HG03571 (cell line): Measurements from ENCODE around the gene USP3.

Experiments used
- ATAC-seq: cut with Tn5 transposase; IDR thresholded peaks from one replicate; pipeline ENCODE4 v1.9.1; 2021; ENCODE audit not compliant: unreplicated experiment

Gene USP3

DNA sequence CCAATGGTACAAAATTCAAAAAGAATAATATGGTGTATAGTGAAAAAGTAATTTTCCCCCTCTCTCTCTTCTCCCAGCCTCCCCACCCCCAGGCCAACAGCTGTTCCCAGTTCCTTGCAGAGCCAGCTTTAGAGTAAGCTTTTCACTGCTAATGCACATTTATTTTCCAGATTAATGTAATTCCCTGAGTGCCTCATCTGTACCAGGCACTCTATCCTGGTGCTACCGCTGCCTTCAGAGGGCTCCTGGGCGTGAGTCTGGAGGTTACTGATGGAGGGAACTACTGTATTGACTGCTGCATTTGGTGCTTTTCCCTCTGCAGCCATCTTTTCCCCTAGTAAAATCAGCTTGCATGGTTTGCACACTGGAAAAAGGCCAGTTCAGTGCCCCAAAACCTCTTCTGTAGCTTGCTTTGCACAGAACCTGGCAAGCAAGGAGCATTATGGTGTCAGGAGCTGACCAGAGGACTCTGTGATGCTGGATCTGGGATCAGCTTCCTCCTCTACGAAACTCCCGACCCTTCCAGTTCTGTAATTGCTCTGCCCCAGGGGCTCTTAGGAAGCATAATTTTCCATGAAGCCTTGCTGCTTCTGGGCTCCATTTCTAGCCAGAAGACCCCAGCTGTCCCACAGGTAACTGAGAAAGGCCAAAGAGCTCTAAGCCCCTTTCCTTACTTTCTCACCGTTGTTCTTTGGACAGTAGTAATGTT lies 8.5 kb upstream of the USP3 start:
- no peak for ATAC-seq

DNA sequence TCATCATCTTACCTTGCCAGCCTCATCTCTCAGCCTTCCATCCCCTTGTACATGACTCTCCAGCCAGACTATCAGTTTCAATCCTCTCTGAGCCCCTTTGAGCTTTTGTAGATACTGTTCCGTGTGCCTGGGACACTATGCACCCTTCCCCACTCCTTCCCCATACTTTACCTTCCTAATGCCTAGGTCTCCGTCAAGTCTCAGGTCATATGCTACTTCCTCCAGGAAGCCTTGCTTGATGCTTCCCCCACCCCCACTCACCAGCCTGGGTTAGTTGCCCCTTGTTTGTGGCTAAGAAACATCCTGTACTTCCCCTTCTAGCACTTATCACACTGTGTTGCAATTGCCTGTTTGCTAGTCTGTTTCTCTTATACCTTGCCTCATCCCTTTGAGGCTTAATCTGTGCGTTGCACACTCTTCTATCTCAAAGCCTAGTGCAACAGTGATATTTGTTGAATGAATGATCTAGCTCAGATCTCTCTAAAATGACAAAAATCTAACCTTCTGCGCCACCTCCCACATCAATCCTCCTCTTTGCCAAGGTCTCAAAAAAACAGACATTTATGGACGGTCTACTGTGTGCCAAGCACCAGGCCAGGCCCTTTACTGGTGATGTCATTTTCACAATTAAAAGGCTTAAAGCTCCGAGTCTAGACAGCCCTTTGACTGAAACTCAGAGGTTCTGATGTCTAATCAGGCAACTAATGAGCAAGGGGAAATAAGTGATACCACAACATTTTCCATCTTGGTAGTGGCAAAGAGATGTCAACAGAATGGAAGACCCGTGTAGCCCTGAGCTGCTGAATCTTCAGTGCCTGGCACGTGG lies 6.5 kb upstream of the USP3 start:
- ATAC-seq: no peak

DNA sequence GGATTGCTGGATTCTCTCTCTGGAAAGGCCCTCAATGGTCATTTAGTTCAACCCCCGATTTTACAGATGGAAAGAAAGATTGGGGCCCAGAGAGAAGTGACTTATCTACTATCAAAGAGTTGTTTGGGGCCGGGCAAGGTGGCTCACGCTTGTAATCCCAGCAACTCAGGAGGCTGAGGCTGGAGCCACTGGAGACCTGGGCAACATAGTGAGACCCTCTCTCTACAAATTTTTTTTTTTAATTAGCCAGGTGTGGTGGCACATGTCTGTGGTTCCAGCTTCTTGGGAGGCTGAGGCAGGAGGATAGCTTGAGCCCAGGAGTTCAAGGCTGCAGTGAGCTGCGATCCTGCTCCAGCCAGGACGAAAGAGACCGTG lies 5.2 kb upstream of the USP3 start:
- ATAC-seq: no peak

DNA sequence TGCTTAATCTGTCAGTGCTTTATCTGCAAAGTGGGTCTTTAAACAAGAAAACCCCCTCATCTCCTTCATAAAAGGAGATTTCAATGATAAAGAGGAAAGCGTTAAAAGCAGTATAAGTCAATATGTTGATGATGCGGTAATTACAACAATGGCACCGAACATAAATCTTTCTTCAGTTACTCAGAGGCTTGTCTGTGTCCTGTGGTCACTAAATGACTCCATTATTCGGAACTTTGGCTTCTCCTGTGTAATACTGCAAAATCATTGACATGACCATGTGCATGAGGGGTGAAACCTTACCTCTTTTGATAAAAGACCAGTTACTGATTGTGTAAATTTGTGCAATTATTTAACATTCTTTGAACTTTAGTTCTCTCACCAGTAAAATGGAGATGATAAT lies 4.8 kb upstream of the USP3 start:
- no peak for ATAC-seq

DNA sequence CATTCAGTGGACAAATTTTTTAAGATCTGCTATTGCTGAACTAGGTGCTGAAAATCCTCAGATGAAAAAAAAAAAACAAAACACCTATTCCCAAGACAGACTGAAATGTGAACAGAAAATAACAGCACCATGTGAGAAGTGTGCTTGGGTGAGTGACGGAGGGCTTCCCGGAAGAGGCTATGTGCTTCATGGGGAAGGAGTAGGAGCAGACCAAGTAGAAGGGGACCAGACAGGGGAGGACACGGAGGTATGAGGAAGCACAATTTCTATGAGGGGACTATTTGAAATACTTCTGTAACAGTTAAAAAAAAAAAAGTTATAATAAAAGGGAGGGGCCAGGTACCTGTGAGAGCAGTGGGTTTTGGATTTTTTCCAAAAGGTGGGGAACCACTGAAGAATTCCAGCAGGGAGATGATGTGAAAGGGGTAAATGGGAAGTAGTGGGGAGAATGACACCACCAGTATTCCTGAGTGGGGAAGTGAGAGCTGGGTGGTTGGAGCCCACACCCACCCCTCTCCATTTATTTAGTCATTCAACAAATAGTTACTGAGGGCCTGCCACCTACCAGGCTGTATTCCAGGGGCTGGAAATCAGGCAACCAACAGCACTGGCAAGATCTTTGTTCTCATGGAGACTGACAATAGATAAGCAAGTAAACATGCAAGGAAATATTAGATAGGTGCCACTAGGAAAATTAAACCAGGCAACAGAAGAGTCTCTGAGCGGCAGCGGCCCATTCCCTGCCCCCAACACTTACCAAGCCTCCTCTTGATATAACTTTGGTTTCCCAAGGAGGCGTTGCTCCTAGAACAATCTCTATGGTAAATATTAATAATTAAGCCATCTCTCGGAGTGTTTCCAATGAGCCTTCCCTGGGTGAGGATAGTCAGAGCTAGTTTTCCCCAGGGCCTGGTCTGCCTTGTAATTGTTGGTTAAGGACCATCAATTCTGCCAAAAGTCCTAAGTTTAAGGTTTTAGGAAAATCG lies 3.8 kb upstream of the USP3 start:
- no peak for ATAC-seq

DNA sequence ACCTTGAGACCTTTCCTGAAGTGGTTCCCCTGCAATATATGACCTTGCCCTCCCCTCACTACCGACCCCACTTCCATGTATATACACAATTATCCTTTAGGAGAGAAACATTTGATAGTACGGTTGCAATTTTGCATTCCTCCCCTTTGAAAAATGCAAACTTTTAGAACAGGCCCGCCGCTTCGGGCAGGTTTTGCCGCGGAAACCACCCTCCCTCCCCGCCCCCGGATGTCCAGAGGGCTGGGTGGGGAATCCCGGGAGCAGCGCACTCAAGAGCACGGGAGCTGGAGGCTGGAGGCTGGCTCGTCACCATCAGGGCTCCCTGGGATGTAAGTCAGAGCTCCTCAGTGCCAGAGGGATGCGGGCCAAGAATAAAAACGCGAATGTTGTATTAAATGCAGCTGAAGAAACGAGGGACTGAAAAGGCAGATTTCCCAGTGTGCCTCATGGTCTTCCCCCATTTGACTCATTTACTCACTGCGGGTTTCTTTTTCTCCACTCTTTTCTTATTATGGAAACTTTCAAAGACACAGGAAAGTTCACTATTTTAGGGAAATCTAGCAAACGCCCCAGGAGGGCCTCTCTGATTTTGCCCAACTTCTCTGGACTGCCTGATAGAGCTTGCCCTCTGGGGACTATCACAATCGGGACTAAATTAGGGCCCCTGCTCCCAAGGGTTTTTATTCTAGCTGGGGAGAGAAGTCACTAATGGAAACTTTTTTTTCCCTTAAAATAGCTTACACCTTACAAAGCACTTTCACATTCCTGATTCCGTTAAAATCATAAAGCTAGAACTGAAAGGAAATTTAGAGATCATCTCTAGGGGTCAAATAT lies 2.9 kb upstream of the USP3 start:
- no peak for ATAC-seq

DNA sequence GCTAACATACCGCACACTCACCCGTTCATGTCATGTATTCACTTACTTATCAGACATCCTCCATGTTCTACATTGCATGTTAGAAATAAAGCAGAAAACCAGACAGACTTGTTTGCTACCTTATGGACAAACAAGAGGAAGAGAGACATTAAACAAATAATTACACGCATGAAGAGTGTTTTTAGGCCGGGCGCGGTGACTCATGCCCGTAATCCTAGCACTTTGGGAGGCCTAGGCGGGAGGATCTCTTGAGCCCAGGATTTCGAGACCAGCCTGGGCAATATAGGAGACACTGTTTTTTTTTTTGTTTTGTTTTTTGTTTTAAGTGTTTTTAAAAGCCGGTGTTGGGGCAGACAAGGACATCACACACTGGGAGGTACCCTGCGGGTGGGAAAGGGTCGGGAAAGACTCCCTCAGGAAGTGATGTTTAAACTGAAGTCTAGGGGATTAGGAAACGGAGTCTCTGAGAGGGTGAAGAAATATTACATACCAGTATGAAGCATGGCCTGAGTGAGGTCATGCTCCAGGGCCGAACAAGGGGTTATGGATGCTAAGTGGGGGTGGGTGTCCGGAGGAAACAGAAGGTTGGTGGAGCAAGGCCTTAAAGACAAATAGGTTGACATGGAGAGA lies 2.1 kb upstream of the USP3 start:
- no peak for ATAC-seq

DNA sequence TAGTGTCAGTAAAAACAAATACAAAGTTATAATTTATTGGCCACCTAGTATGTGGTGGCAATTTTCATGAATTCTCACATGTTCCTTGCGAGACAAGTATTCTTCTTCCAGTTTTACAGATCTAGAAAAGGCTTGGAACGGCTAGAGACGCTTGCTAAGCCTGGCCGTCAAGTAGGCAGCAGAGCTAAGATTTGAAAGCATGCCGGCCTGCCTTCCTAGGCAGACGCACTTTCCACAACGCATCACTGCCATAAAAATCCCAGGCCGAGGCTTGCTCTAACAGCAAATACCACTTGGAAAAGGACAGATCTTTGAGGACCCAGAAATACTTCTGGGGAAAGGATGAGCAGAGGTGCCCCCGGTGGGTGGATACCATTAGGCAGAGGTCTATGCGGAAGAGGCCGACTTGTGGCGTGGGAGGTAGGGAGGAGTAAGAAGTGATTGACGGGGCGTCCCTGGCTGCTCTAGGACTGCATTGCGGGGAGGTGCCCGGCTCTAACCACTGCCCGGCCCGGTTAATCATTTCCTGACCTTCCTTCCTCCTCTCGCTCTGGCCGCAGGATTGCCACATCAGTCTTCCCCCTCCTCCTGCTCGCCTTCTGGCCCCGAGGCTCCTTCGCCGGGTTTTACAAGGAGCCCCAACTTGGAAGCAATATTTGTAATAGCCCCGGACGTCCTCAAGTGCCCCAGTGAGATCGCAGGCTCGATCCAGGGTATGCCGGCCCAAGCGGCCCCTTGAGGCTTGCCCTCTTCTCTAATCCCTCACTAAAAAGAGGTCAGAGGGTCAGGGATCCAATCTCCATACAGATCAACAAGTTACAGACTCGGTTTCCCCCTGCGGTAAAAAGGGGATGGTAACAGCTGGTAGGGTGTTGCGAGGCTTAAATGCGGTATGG lies 1.3 kb upstream of the USP3 start:
- ATAC-seq: peak; percentile 45

DNA sequence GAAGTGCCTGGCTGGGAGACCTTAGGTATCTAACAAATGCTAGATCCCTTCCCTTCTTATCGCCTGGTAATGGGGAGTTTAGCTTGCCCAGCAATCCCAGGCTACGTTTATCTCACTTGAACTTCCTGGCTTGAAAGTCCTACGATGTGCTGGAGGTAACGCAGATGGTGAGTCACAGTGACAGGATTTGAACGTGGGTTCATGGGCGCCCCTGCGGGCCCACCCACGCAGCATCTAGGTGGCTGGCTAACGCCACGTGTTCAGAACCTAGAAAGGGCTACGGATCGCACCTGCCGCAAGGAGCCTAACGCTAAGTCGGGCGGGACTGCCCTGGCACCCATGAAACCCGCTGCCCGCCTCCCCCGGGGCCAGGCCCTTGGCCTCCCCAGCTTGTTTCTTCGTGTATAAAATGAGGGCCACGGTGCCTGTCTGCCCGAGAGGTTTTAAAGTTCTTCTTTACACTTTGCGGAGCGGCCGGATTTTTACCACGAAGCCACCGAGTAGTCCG lies 600 bp upstream of the USP3 start:
- ATAC-seq: peak; percentile 14

DNA sequence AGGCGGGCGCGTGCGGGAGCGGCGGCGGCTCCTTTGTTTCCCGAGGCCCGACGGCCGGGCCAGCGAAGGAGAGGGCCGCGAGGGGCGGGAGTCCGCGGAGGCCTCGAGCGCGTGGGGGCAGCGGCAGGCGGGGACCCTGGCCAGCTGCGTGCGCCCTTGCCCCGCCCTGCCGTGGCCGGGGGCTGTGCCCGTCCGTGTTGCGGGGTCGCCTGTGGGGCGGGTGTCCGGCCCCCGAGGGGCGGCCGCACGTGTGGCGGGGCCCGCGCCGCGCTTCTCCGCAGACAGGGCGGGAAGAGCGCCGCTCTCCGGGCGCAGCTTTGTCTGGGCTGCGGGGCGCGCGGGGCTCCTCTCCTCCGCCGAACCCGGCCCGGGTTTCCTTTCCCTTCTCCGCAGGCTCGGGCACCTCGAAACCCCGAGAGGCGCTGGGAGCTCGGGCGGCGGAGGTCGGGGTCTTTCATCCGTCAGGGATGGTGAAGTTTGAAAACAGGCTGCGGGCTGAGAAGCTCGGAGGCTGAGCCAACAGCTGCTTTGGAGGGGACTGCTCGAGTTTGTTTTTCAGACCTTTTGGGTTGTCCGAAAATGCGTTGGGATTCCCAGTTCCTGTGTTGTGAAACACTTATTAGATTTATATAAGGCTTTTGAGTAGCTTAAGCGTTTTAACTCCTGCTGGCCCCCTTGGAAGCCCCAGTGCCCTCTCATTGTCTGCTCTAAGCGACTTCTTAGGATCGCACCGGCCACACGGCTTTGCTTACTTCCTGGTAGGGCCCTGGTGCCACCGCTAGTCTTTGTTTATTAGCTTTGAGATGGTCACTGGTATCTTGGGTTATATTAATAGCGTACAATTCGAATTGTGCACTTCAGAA lies 817 bp downstream of the USP3 start:
- ATAC-seq: peak; percentile 3

DNA sequence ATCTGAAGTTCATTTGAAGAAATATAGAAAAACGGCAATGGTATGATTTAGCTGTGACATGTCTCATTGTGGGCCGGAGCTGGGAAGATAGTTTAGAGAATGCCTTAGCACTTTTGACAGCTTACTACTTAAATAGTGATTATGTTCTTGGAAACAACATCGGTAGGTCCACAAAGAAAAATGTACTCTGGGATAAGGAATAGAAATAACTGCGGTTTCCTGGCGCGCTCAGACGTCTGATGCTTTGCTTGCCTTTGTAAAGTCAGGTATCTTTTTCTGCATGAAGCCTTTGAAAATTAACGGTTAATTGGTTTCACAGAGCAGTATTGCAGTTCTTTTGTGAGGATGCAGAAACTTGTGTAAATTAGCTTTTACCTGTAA lies 1.4 kb downstream of the USP3 start:
- no peak for ATAC-seq

DNA sequence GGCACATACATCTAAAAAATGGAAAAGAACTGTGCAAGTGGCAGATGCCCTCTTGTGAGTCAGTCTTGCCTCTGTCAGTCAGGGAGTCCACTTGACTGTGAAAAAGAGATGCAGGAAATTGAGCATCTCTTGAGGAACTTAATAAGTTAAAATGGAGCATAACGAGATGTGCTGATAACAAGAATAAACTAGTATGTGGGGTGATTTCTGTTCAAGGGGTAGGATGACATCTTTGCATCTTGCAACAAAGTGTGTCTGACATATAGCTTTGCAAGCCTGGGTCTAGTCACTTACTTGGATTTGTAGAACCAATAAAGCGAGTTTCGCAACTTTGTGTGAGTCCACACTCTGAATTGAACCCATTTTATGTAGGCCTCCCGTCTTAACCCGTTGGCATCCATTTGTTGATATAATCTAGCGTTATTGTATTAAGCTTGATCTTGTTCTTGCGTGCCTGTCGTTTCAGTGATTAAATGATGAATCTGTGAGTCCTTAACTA lies 2.2 kb downstream of the USP3 start:
- no peak for ATAC-seq

DNA sequence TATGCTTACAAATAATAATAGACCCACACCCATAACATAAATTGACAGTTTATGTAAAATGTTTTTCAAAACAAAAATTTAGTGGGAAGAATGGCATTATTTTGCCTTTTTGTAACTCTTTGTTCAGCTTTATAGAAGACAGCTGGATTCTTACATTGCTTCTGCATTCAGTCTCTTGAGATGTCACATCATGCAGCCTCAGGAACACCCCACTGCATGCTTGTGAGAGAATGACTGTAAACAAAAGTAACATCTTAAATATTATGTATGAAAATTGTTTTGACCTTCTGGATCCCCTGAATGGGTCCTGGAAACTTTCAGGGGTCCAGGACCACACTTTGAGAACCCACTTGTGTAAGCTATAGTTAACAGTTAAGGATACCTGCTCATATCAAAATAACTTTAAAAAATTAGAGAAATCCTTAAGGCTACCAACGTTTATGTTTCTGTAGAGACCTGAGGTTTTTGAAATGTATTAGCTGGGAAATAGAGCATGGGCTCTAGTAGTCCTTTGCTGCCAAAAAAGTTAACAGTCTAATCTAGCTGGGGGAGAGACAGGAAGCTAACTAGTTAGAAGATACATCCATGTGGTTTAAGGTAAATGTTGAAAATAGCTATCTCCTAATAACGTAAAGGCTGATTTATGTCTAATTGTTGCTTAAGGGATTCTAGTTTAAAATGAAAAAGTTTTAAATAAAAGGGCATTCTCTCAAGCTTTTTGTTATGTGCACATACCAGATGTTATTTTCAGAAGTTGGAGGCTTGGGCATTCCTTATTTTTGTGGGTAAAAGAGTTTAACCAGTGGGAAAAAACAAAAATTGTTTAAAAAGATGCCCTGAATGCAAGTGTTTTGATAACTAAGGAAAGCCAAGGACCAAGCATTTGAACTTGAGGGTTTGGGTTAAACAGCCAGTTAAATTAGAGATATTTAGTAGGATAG lies 3.8 kb downstream of the USP3 start:
- no peak for ATAC-seq

DNA sequence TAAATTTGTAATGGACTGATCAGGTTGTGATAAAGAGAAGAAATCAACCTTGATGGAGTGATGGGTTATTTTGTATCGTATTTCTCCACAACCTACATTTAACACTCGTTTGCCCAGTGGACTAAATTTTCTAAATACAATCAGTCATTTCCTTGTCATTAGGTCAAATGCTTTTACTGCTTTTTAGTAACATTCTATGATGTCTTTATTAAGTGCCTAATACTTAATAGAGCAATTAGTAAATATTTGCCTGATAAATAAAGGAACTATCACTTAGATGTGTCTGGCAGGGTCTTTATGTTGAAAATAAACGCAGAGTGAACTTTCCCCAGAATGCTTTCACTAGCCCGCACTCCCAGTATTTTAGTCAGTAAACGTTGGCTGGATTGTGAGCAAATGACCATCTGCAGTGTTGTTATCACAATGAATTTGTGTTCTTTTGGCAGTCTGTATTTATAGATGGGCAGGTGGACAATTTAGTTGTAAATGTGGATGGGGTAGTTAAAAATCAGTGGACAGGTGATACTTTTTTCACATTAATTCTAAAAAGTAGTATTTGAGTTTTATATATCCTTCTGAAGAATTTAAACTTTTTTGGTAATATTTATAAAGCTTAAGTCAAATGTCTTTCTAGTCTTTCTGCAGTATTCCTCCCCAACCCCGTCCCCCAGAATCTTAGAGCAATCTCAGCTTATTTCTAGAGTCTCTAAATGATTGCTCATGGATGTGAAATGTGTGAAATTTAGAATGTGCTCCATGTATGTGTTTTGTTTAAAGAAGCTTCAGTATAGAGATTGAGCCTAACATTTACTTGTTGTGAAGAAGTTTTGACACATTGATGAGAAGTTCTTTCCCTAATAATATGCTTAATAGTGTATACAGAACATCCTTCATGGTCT lies 4.9 kb downstream of the USP3 start:
- ATAC-seq: no peak
